Ovary (tissue), 9 donors: ENCODE data around the gene IMMT. TPM values are rescaled to one million over a fixed set of nuclear protein-coding genes. Genes with fewer than 3 reads are reported as not detected.

Experiments used
- DNase-seq, 5 donors: peaks; one replicate each; pipeline ENCODE4 v3.0.0-alpha.2; 2019 to 2020
- H3K27ac ChIP-seq, 2 donors: fragments of 200-600 bp; one replicate each; pipeline versions ENCODE4 v1.5.1 to v1.8.0; 2019 to 2022
- H3K27me3 ChIP-seq: fragments of 200-600 bp; one replicate; pipeline ENCODE4 v1.8.0; 2022
- H3K36me3 ChIP-seq: fragments of 200-600 bp; sonication (generic); one replicate; pipeline ENCODE4 v1.5.1; 2019
- H3K4me1 ChIP-seq: one replicate; pipeline ENCODE4 v1.8.1; 2013; ENCODE audit warnings: mild to moderate bottlenecking, moderate library complexity; ENCODE audit not compliant: insufficient read depth
- H3K4me3 ChIP-seq: fragments of 200-600 bp; sonication (generic); one replicate; pipeline ENCODE4 v1.5.1; 2017
- H3K9me3 ChIP-seq, 2 donors: fragments of 200-600 bp in 1 of 2; sonication (generic) in 1 of 2; one replicate each; pipeline versions ENCODE4 v1.5.1 to v1.8.1; 2013 to 2019; ENCODE audit warnings: mild to moderate bottlenecking in 1 of 2, moderate library complexity in 1 of 2
- CTCF ChIP-seq, 3 donors: fragments of 450-650 bp in 2 of 3; fragments of 200-600 bp in 1 of 3; IDR thresholded peaks; one replicate each; pipeline versions ENCODE4 v1.5.1 to v1.8.0; 2016 to 2022; ENCODE audit warnings: antibody characterized with exemption in 3 of 3, mild to moderate bottlenecking in 1 of 3
- EP300 ChIP-seq: sonication (generic); formaldehyde crosslinking; IDR thresholded peaks from one replicate; pipeline ENCODE4 v1.6.1; 2017; ENCODE audit warnings: antibody characterized with exemption
- POLR2A ChIP-seq: fragments of 450-650 bp; IDR thresholded peaks from one replicate; pipeline ENCODE4 v1.6.1; 2017; ENCODE audit warnings: antibody characterized with exemption, mild to moderate bottlenecking, moderate library complexity
- WGBS, 3 donors: extraction: QIAGEN DNeasy Blood & Tissue Kit in 1 of 3; methylation state at CpG; one replicate each; pipeline versions ENCODE4 v1.1.5 to v1.1.7; 2013 to 2017; 5-methylcytosine and 5-hydroxymethylcytosine counted together
- intact Hi-C, 4 donors: fragments of 100-400 bp; cut with DNase I; formaldehyde crosslinking; loops; one replicate each; pipeline versions ENCODE4 v1.11.0 to v1.15.1; 2022 to 2023
- polyA plus RNA-seq, 2 donors: library from polyadenylated mRNA; stranded (reverse); fragments of 200-250 nt in 1 of 2; fragments of 350-450 nt in 1 of 2; fragmentation: Illumina TruSeq in 1 of 2; extraction: RNeasy Lipid Tissue Mini Kit (QIAGEN cat#74804) in 1 of 2; gene quantifications; one replicate each; pipeline ENCODE4 v1.2.3, GENCODE V29; 2013 to 2014
- total RNA-seq, 7 donors: library from RNA; depleted of rRNA in 2 of 7; stranded (reverse); fragments of >200 nt in 2 of 7; fragmentation: NEBNext Ultra II Directional in 3 of 7; extraction: Animal tissue kit (Norgen Biotek cat#: 25700) in 3 of 7; gene quantifications; one replicate each; pipeline versions ENCODE4 v1.1.0 to v1.2.4, GENCODE V29; 2016 to 2023
- donor health status: DM: no; HTN: no; CAD: no; lungs with moderate emphysema.
- donor health status: DM: no; HTN: no; CAD: no.
- donor health status: Bipolar disorder and iron deficiency.
- donor health status: DM: yes; HTN: yes; CAD: no.
- donor health status: DM: no; HTN: no; CAD: no.
- donor health status: DM: yes; HTN: yes; CAD: no.

Gene IMMT
- total and polyA plus RNA-seq, 9 donors = 22.8 to 99.4 (median 48.4) TPM

GRCh38 chr2:86124683-86125082 is 70.6 kb downstream of the IMMT start:
- no peak overlapping the region for H3K27ac ChIP-seq
- 74 to 79% (median 75%) methylated on average over 5 of the region's 5 CpGs for WGBS, 3 donors
- H3K27me3 ChIP-seq = no peaks in the 10 kb centered on the region
- no peak for DNase-seq
- intact Hi-C loops = no loop called here
- H3K9me3 ChIP-seq = no peaks in the 10 kb centered on the region
- H3K4me1 ChIP-seq = no peaks in the 10 kb centered on the region
- H3K4me3 ChIP-seq = no peak overlapping the region
- no peak for TF ChIP-seq POLR2A
- no peak for TF ChIP-seq CTCF (IDR thresholded peaks at IDR 0.05)
- no peak for TF ChIP-seq EP300
- H3K36me3 ChIP-seq = no peaks in the 10 kb centered on the region

DNA sequence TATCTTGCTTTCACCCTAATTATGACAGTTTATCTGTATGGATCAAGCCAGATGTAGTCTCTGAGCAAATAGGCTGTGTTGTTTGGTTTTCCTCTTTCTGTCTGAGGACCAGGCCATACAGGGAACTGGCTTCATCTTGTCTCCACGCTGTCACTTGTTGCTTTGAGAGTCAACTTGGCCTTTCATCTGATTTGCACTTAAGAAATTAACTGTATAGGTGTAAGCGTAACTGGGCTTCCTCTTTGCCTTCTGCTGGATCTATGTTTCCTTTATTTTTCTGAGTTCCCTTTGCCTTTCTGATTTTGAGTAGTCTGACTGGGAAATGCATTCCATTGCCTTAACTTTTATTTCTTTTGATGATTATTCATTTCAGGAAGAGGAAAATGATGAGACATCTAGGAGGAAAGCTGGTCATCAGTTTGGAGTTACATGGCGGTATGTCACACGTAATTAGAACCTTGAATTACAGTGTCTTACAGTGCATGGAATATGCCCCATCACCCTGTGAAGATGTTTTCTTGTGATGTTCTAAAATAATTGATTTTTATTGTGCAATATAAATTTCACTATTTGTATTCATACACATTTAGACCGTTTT is 71.8 kb downstream of the IMMT start:
- WGBS, 3 donors = 82 to 89% (median 82%) methylated on average over 5 of the region's 5 CpGs
- Histone ChIP-seq H3K9me3 (no peaks in the 10 kb centered on the region), H3K36me3 (no peaks in the 10 kb centered on the region), H3K27me3 (no peaks in the 10 kb centered on the region), H3K4me1 (no peaks in the 10 kb centered on the region), H3K4me3 (no peak overlapping the region), H3K27ac (no peak overlapping the region)
- no peak for TF ChIP-seq POLR2A
- no peak for TF ChIP-seq EP300
- TF ChIP-seq CTCF (IDR thresholded peaks at IDR 0.05) = no peak
- intact Hi-C loops = no loop called here
- DNase-seq = no peak

DNA sequence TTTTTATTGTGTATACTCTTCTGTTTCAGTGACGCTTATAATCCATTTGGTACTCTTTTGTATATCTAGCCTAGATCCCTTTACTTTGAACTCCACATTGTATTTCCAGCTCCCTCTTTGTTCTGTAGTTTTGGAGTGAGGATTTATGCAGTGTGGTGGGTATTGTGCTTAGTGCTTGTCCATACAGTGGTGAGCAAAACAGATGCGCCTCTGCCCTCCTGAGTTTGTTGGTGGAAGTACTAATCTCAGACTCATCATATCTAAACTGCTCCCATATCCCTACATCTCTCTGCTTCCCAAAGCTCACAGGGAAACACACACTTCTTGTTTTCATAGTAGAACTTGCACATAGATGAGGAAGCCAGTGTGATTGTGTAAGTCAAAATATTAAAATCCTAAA is 77.1 kb downstream of the IMMT start:
- intact Hi-C loops = no loop called here
- peaks cover 6% of the 10 kb centered on the region for H3K4me1 ChIP-seq
- no peaks in the 10 kb centered on the region for H3K9me3 ChIP-seq
- H3K4me3 ChIP-seq = no peak overlapping the region
- no peak for DNase-seq
- H3K36me3 ChIP-seq = no peaks in the 10 kb centered on the region
- no peaks in the 10 kb centered on the region for H3K27me3 ChIP-seq
- 94 to 96% (median 96%) methylated on average over 2 of the region's 2 CpGs for WGBS, 3 donors
- TF ChIP-seq EP300 (no peak), POLR2A (no peak)
- H3K27ac ChIP-seq = no peak overlapping the region

GRCh38 chr2:86107031-86107430 is 88.2 kb downstream of the IMMT start:
- 8 to 17% (median 14%) methylated on average over 5 of the region's 5 CpGs for WGBS, 3 donors
- Histone ChIP-seq H3K36me3 (no peaks in the 10 kb centered on the region), H3K27ac (no peak overlapping the region), H3K4me3 (peak overlapping the region; percentile 92), H3K27me3 (no peaks in the 10 kb centered on the region), H3K4me1 (peaks cover 4% of the 10 kb centered on the region), H3K9me3 (no peaks in the 10 kb centered on the region)
- TF ChIP-seq EP300 (no peak), POLR2A (no peak), CTCF (IDR thresholded peaks at IDR 0.05) (no peak)
- intact Hi-C loops = no loop called here
- no peak for DNase-seq
